PFSK-1 (cell line): Measurements from ENCODE around the gene IL1R2.

ENCODE experiments used
- FOXP2 ChIP-seq: optimal IDR thresholded peaks from 2 replicates; pipeline ENCODE3; 2011; ENCODE audit warnings: borderline replicate concordance, control low read depth, inconsistent platforms; ENCODE audit not compliant: insufficient read depth; ENCODE audit errors: extremely low read length, extremely low read depth
- POLR2AphosphoS5 ChIP-seq: IDR thresholded peaks from 2 replicates; pipeline ENCODE4 v1.6.1; 2012; ENCODE audit warnings: low read depth, mild to moderate bottlenecking, control low read depth, low read length, moderate library complexity
- SIN3A ChIP-seq: IDR thresholded peaks from 2 replicates; pipeline ENCODE4 v1.6.1; 2012; ENCODE audit warnings: mild to moderate bottlenecking, low read length, moderate library complexity, borderline replicate concordance; ENCODE audit not compliant: insufficient read depth
- TAF1 ChIP-seq: IDR thresholded peaks from 2 replicates; pipeline ENCODE4 v1.6.1; 2012; ENCODE audit warnings: low read length, control low read depth, borderline replicate concordance; ENCODE audit not compliant: insufficient read depth
- TF ChIP-seq, protein P1 (sequence below), 2 experiments: IDR thresholded peaks; 2 replicates each; pipeline versions ENCODE4 v1.6.1 to v1.8.0; 2011 to 2012; ENCODE audit warnings: low read depth in 2 of 2, low read length in 2 of 2, control low read depth in 1 of 2, inconsistent platforms in 1 of 2, mild to moderate bottlenecking in 1 of 2, moderate library complexity in 1 of 2; ENCODE audit not compliant: insufficient read depth in 1 of 2

The IL1R2 gene

DNA sequence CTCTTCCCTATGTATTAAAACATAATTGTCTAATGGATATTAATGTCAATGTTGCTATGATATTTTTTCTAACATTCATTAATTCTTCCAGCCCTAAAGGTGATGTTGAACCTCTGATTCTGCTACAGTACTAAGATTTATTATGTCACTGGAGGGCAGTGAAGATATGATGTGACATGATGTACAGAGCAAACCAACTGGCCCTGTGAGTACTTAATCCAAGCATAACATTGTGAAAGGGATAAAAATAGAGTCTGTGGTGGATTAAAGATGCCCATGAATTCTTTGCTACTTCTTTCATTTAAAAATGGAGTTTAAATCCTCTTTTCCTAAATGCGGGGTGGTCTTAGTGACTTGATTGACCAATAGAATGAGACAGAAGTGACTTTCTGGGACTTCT is 51.8 kb downstream of the IL1R2 start:
- TF ChIP-seq TAF1 (no peak), POLR2AphosphoS5 (no peak), SIN3A (no peak), FOXP2 (no peak)
- TF ChIP-seq, protein P1, sequence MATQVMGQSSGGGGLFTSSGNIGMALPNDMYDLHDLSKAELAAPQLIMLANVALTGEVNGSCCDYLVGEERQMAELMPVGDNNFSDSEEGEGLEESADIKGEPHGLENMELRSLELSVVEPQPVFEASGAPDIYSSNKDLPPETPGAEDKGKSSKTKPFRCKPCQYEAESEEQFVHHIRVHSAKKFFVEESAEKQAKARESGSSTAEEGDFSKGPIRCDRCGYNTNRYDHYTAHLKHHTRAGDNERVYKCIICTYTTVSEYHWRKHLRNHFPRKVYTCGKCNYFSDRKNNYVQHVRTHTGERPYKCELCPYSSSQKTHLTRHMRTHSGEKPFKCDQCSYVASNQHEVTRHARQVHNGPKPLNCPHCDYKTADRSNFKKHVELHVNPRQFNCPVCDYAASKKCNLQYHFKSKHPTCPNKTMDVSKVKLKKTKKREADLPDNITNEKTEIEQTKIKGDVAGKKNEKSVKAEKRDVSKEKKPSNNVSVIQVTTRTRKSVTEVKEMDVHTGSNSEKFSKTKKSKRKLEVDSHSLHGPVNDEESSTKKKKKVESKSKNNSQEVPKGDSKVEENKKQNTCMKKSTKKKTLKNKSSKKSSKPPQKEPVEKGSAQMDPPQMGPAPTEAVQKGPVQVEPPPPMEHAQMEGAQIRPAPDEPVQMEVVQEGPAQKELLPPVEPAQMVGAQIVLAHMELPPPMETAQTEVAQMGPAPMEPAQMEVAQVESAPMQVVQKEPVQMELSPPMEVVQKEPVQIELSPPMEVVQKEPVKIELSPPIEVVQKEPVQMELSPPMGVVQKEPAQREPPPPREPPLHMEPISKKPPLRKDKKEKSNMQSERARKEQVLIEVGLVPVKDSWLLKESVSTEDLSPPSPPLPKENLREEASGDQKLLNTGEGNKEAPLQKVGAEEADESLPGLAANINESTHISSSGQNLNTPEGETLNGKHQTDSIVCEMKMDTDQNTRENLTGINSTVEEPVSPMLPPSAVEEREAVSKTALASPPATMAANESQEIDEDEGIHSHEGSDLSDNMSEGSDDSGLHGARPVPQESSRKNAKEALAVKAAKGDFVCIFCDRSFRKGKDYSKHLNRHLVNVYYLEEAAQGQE (IDR thresholded peaks at IDR 0.05; ENCODE audit: insufficient read depth in 1 of 2, low read depth in 2 of 2, low read length in 2 of 2), result no peak

DNA sequence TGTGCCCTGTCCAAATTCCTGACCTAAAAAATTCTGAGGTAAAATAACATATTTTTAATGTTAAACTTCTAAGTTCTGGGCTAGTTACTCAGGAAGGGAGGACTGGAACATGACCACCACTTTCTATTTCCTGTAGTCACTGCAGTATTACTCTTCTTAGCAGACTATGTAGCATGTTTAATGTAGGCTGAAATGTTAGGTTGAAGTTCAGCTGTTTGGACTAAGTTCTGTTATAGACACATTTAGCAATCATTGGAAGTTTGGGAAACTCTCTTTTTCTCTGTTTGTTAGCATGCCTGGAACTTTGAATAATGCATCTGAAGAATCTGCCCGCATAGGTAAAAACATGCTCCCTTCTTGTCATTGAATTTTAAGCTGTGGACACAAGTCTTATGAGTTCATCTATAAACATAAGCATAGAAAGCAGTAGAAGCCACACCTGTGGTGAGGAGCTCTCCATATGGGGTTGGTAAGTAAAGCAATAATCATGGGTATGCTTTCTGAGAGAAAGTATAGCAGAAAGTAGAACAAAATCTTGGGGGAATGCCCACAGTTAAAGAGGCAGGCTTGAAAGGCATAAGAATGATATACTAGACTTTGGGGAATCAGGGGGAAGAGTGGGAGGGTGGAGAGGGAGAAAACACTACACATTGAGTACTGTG is 52.6 kb downstream of the IL1R2 start:
- TF ChIP-seq SIN3A (no peak), TAF1 (no peak), POLR2AphosphoS5 (no peak), FOXP2 (no peak)
- TF ChIP-seq, protein P1 (IDR thresholded peaks at IDR 0.05; ENCODE audit: insufficient read depth in 1 of 2, low read depth in 2 of 2, low read length in 2 of 2), result no peak

DNA sequence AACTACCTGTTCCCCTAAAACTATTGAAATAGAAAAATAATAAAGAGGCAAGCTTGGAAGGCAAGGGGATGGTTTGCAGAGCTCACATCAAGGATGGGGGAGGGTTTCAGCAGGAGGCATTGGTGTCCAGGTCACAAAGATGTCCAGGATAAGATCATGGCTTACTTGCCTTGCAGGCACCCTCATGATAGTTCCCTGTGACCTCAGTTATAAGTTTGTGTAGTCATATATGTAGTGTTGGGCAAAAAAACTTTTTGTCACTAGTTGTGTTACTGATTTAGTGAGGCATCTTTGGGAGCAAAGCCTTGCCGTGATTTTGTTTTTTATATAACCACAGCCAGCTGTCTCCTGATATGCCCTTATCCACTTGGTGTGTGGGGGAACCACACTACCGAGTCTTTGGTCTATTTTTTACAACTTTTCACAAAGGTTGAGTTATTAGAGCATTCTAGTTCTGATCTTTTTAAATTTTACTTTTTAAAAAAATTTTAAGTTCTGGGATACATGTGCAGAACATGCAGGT is 53.3 kb downstream of the IL1R2 start:
- no peak for TF ChIP-seq POLR2AphosphoS5
- TF ChIP-seq FOXP2, result no peak
- TF ChIP-seq, protein P1 (IDR thresholded peaks at IDR 0.05; ENCODE audit: insufficient read depth in 1 of 2, low read depth in 2 of 2, low read length in 2 of 2), result no peak
- no peak for TF ChIP-seq TAF1
- no peak for TF ChIP-seq SIN3A

DNA sequence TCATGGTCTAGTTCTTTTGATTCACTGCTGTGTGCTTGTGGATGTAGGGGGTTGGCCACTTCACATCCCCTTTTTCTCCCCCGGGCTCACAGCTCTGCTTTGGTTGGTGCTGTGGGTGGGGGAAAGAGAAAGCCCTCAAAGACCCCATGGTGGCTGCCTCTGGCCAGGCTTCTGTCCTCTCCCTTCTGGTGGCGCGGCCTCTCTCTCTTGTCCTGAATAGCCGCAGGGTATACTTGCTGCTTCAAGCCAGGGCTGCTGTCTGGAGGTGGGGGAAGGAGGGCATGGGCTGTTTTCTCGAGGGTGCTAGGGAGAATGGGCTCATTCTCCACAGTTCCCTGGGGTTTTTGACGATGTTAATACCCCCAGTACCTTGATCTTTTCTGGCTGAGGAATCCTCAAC is 53.9 kb downstream of the IL1R2 start:
- TF ChIP-seq TAF1 (no peak), FOXP2 (no peak), POLR2AphosphoS5 (no peak), SIN3A (no peak)
- TF ChIP-seq, protein P1 (IDR thresholded peaks at IDR 0.05; ENCODE audit: insufficient read depth in 1 of 2, low read depth in 2 of 2, low read length in 2 of 2), result no peak
